ENCODE results near the gene AUTS2.

GRCh38 chr7:70756789-70757188, 1158.5 kb downstream of the AUTS2 start:
- TF ChIP-seq CTCF (IDR thresholded peaks at IDR 0.05), result no peak
- no peak for TF ChIP-seq POLR2A (IDR thresholded peaks at IDR 0.05)
